A375 (cell line): Measurements from ENCODE around the gene LGALS16. TPM values are rescaled to one million over a fixed set of nuclear protein-coding genes. Genes with fewer than 3 reads are reported as not detected.

Experiments used
- small RNA-seq: library from RNA; depleted of rRNA; stranded (forward); fragments of <200 nt; gene quantifications from one replicate; pipeline ENCODE3, GENCODE V24; 2014
- total RNA-seq: library from RNA; depleted of rRNA; stranded (reverse); fragments of >200 nt; shearing (Covaris generic); gene quantifications from 2 replicates; pipeline ENCODE4 v1.2.3, GENCODE V29; 2014; rRNA removed

LGALS16 gene, protein sequence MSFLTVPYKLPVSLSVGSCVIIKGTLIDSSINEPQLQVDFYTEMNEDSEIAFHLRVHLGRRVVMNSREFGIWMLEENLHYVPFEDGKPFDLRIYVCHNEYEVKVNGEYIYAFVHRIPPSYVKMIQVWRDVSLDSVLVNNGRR
- not detected in 2 replicates for total RNA-seq

DNA sequence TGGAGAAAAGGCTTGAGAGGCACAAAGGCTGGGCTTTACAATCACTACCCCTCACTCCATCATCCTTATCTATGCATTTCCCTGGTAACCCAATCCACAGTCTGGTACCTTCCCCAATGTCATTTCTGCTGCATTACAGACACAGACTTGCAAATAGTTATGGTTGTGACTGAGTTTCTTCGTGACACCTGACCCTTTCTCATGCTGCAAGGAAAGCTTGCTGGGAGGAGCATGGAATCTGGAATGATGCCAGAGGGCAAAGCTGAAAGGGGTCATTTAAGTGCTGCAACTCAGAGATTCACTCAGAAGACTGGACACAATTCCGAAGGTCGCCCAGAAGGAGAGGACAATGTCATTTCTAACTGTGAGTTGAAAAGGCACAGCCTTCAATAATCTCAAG lies at the start of gene LGALS16:
TSS of gene LGALS16 (plus strand) at position 301 of the 400 bp plus-strand sequence. CDS start at position 350, 49 bp downstream.

DNA sequence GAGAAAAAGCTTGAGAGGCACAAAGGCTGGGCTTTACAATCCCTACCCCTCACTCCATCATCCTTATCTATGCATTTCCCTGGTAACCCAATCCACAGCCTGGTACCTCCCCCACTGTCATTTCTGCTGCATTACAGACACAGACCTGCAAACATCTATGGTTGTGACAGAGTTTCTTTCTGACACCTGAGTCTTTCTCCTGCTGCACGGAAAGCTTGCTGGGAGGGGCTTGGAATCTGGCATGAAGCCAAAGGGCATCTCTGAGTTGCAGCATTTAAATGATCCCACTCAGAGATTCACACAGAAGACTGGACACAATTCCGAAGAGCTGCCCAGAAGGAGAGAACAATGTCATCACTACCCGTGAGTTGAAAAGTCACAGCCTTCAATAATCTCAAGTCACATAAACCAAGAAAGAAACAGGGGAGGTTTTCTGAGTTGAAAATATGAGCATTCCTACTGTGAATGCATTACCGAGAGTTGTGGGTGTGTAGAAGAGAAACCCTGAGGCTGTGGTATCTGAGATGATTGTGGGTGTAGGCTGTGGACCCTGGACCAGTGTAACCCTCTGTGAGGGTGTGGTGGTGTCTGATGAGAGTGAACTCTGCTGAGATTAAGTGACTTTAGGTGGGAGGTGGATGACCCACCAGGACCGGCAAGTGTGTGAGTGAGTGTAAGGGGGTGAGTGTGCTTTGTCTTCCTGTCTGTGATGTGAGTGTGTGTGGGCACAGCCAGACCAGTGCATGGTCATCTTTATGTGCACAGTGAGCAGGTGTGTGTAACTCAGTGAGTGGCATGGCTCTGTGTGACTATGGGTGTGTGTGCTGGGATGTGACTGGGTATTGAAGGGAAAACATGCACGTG lies 48.7 kb downstream of the LGALS16 start, which contains the start of gene LGALS14:
TSS of gene LGALS14 (plus strand) at position 301 of the 864 bp plus-strand sequence. CDS start at position 349, 48 bp downstream.

Small RNA genes within 50 kb of the gene (small RNA-seq; reads per million reads assigned to genes)
- gene AC005176.2 (not detected), gene RPS29P27 (not detected), gene RPS29P30 (not detected)

Other genes with a start within 250 kb of the LGALS16 start
- 3.4 and 8.8 TPM in 2 replicates for gene ZFP36, start 249.1 kb upstream of the LGALS16 start, total RNA-seq
- 20.6 and 25.9 TPM in 2 replicates for gene PLEKHG2, start 243.2 kb upstream of the LGALS16 start, total RNA-seq
- 587 and 846 TPM in 2 replicates for gene RPS16, start 220.0 kb upstream of the LGALS16 start, total RNA-seq
- 103 and 121 TPM in 2 replicates for gene SUPT5H, start 210.3 kb upstream of the LGALS16 start, total RNA-seq
- gene TIMM50, start 175.1 kb upstream of the LGALS16 start, total RNA-seq: 162 and 166 TPM in 2 replicates
- 5.8 and 7.8 TPM in 2 replicates for gene DLL3, start 157.0 kb upstream of the LGALS16 start, total RNA-seq
- not detected in 2 replicates for gene SELENOV, start 140.8 kb upstream of the LGALS16 start, total RNA-seq
- gene EID2B, start 123.1 kb upstream of the LGALS16 start, total RNA-seq: 7.3 and 11.8 TPM in 2 replicates
- gene EID2, start 115.8 kb upstream of the LGALS16 start, total RNA-seq: 21.1 and 22.3 TPM in 2 replicates
- not detected in 2 replicates for gene LGALS13, start 53.4 kb upstream of the LGALS16 start, total RNA-seq
- gene LGALS14, start 48.6 kb downstream of the LGALS16 start, total RNA-seq: not detected in 2 replicates
- gene CLC, start 82.1 kb downstream of the LGALS16 start, total RNA-seq: not detected in 2 replicates
- not detected in 2 replicates for gene LEUTX, start 122.9 kb downstream of the LGALS16 start, total RNA-seq
- 6.3 and 8.9 TPM in 2 replicates for gene DYRK1B, start 178.2 kb downstream of the LGALS16 start, total RNA-seq
- gene FBL, start 190.5 kb downstream of the LGALS16 start, total RNA-seq: 272 and 315 TPM in 2 replicates